Measurements from ENCODE around the gene GRM7. TPM values are rescaled to one million over a fixed set of nuclear protein-coding genes. Genes with fewer than 3 reads are reported as not detected.

Gene GRM7
- total and polyA plus RNA-seq, 2 of the 4 experiments (the other 2 are of a cell fraction), result not detected

DNA sequence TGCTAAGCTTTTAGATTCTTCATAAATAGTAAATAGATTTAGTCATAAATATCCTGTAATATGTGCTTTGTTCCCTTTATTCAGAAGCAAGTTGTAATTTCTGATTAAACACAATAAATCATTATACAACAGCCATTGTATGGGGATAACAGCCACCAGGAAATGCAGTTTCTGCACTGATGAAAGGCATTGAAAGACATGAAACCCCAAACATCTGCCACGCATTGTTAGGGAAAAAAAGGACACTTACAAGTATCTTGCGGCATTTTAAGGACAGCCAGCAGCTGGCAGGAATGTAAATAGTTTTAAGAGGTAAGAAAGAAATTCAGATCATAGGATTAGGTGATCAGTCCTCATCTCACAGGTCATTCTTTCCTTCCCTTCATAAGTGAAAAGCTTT, 839.6 kb downstream of the GRM7 start:
- Histone ChIP-seq H3K36me3 (ENCODE audit: control insufficient read depth, insufficient read depth, low read length) (no peaks in the 10 kb centered on the region), H4K91ac (ENCODE audit: insufficient read depth, low read depth, low read length) (no peak overlapping the region), H3K4me1 (ENCODE audit: control insufficient read depth, insufficient read depth, low read length) (no peaks in the 10 kb centered on the region), H3K14ac (replicated peaks; ENCODE audit: low read depth, low read length) (no peak overlapping the region), H3K27ac (ENCODE audit: insufficient read depth, low read length) (no peak overlapping the region), H3K27me3 (ENCODE audit: control insufficient read depth, insufficient read depth, low read length) (no peaks in the 10 kb centered on the region), H3K9ac (ENCODE audit: low read depth, low read length) (no peak overlapping the region), H2BK5ac (ENCODE audit: low read depth, low read length, poor library complexity, severe bottlenecking) (no peak overlapping the region), H3K4ac (ENCODE audit: low read depth, low read length) (no peak overlapping the region), H3K9me1 (ENCODE audit: insufficient read depth, low read length) (no peaks in the 10 kb centered on the region), H4K20me1 (ENCODE audit: insufficient read depth, low read length) (no peaks in the 10 kb centered on the region), H3K79me1 (ENCODE audit: low read depth in 1 of 2, low read length in 2 of 2) (no peaks in the 10 kb centered on the region), H3K56ac (ENCODE audit: extremely low read depth, insufficient read depth, low read length) (no peak overlapping the region), H3K23ac (ENCODE audit: low read depth, low read length) (no peak overlapping the region), H4K8ac (ENCODE audit: low read depth in 2 of 2, low read length in 2 of 2) (no peak overlapping the region), H2BK15ac (ENCODE audit: low read depth, low read length) (no peak overlapping the region), H2BK120ac (ENCODE audit: low read depth, low read length) (no peak overlapping the region), H2AFZ (replicated peaks; ENCODE audit: low read length, poor library complexity) (no peak overlapping the region), H3K4me2 (ENCODE audit: low read depth, low read length) (no peak overlapping the region), H2AK5ac (ENCODE audit: low read depth, low read length) (no peak overlapping the region), H3K18ac (ENCODE audit: low read depth, low read length) (no peak overlapping the region), H4K5ac (ENCODE audit: low read depth, low read length) (no peak overlapping the region), H3K9me3 (ENCODE audit: control insufficient read depth, insufficient read depth, low read length) (peaks cover 11% of the 10 kb centered on the region; the same call in 1 of the 2 replicates), H3K4me3 (ENCODE audit: insufficient read depth, low read depth, low read length) (no peak overlapping the region), H2AK9ac (replicated peaks; ENCODE audit: low read depth, low read length, poor library complexity) (no peak overlapping the region), H2BK20ac (ENCODE audit: low read depth, low read length) (no peak overlapping the region)
- in situ Hi-C loops (cut with MboI; ENCODE audit: low sequenced_read_pairs), result no loop called here
- WGBS, 2 experiments (ENCODE audit: extremely low coverage in 2 of 2, insufficient read length in 1 of 2), result no CpG with 5 or more reads among the region's 2 CpGs
- ATAC-seq (ENCODE audit: low read depth), result no peak
- dilution Hi-C loops (cut with HindIII; ENCODE audit: low sequenced_read_pairs, unreplicated experiment), result no loop called here
- BruUV-seq (replicated peaks), result no TSS peak
- ChIA-PET CTCF (interaction anchor here (1.0 kb wide), 1 partner anchor 11 kb away, joined by 3 read pairs; no protein-coding TSS in a partner anchor), POLR2A (ENCODE audit: unreplicated experiment) (no interaction called here)
- no peak for DNase-seq
- TF ChIP-seq SMC3 (IDR thresholded peaks at IDR 0.05; ENCODE audit: low read depth, low read length) (no peak), FOS (IDR thresholded peaks at IDR 0.05; ENCODE audit: low read depth, low read length) (no peak), MXI1 (IDR thresholded peaks at IDR 0.05; ENCODE audit: borderline replicate concordance, low read depth, low read length) (no peak), BHLHE40 (IDR thresholded peaks at IDR 0.05; ENCODE audit: low read depth, low read length) (no peak), RCOR1 (IDR thresholded peaks at IDR 0.05; ENCODE audit: insufficient replicate concordance, low read length) (no peak), ELK1 (IDR thresholded peaks at IDR 0.05; ENCODE audit: borderline replicate concordance, low read depth, low read length) (no peak), CHD1 (IDR thresholded peaks at IDR 0.05; ENCODE audit: low read depth, low read length) (no peak), MAZ (IDR thresholded peaks at IDR 0.05; ENCODE audit: borderline replicate concordance, low read depth, low read length) (no peak), POLR2A (IDR thresholded peaks at IDR 0.05; ENCODE audit: low read depth, low read length) (no peak), CEBPB (IDR thresholded peaks at IDR 0.05; ENCODE audit: low read depth, low read length) (no peak), RFX5 (IDR thresholded peaks at IDR 0.05; ENCODE audit: low read depth, low read length) (no peak), MAFK (IDR thresholded peaks at IDR 0.05; ENCODE audit: low read depth, low read length) (no peak)
- TF ChIP-seq, protein P1, sequence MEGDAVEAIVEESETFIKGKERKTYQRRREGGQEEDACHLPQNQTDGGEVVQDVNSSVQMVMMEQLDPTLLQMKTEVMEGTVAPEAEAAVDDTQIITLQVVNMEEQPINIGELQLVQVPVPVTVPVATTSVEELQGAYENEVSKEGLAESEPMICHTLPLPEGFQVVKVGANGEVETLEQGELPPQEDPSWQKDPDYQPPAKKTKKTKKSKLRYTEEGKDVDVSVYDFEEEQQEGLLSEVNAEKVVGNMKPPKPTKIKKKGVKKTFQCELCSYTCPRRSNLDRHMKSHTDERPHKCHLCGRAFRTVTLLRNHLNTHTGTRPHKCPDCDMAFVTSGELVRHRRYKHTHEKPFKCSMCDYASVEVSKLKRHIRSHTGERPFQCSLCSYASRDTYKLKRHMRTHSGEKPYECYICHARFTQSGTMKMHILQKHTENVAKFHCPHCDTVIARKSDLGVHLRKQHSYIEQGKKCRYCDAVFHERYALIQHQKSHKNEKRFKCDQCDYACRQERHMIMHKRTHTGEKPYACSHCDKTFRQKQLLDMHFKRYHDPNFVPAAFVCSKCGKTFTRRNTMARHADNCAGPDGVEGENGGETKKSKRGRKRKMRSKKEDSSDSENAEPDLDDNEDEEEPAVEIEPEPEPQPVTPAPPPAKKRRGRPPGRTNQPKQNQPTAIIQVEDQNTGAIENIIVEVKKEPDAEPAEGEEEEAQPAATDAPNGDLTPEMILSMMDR (conservative IDR thresholded peaks at IDR 0.05; ENCODE audit: low read depth, low read length), result no peak
- TF ChIP-seq, protein P2, sequence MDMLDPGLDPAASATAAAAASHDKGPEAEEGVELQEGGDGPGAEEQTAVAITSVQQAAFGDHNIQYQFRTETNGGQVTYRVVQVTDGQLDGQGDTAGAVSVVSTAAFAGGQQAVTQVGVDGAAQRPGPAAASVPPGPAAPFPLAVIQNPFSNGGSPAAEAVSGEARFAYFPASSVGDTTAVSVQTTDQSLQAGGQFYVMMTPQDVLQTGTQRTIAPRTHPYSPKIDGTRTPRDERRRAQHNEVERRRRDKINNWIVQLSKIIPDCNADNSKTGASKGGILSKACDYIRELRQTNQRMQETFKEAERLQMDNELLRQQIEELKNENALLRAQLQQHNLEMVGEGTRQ (IDR thresholded peaks at IDR 0.05; ENCODE audit: low read depth, low read length), result no peak
- intact Hi-C loops (cut with micrococcal nuclease), result no loop called here

Measured in IMR-90 (cell line).